ENCODE results near the gene RCBTB2. TPM values are rescaled to one million over a fixed set of nuclear protein-coding genes. Genes with fewer than 3 reads are reported as not detected.

Gene RCBTB2
- total RNA-seq, 2 experiments from 2014 or later, result 1.6 to 2.2 TPM

DNA sequence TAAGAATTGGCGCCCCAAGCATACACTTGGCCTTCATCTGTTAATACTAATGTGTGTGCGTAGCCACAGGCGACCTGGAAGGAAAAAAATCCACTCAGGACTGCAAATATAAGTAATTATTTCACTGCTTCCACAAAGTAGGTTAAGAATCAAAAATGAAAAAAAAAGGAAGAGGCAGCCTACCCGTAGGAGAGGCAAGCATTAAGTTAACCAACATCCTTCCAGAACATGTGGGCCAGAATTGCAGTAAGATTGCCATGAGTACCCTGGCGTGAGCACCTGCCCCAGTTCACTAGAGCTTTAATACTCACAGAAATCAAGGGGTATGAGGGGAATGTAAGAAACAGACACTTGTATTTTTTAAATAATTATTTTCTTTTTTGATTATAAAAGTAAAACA, 22.2 kb downstream of the RCBTB2 start:
- TF ChIP-seq, protein P1, sequence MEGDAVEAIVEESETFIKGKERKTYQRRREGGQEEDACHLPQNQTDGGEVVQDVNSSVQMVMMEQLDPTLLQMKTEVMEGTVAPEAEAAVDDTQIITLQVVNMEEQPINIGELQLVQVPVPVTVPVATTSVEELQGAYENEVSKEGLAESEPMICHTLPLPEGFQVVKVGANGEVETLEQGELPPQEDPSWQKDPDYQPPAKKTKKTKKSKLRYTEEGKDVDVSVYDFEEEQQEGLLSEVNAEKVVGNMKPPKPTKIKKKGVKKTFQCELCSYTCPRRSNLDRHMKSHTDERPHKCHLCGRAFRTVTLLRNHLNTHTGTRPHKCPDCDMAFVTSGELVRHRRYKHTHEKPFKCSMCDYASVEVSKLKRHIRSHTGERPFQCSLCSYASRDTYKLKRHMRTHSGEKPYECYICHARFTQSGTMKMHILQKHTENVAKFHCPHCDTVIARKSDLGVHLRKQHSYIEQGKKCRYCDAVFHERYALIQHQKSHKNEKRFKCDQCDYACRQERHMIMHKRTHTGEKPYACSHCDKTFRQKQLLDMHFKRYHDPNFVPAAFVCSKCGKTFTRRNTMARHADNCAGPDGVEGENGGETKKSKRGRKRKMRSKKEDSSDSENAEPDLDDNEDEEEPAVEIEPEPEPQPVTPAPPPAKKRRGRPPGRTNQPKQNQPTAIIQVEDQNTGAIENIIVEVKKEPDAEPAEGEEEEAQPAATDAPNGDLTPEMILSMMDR (IDR thresholded peaks at IDR 0.05), result no peak
- Mint-ChIP-seq H3K36me3 (ENCODE audit: low read depth) (no peaks in the 10 kb centered on the region), H3K9me3 (no peaks in the 10 kb centered on the region), H3K4me3 (no peak overlapping the region), H3K27me3 (no peaks in the 10 kb centered on the region), H3K27ac (no peak overlapping the region), H3K4me1 (ENCODE audit: low read depth) (peaks cover 13% of the 10 kb centered on the region)
- POLR2A ChIA-PET, result no interaction called here
- intact Hi-C loops (cut with micrococcal nuclease), result no loop called here
- CTCF ChIA-PET, result no interaction called here
- ATAC-seq (no peak), DNase-seq (no peak)

- TF ChIP-seq, protein P1 (IDR thresholded peaks at IDR 0.05), result no peak
- intact Hi-C loops (cut with micrococcal nuclease), result loop anchor here (10.0 kb wide), 1 partner anchor 273 kb away; the partner anchor contains the start of gene ITM2B
- peaks cover 3% of the 10 kb centered on the region for H3K9me3 Mint-ChIP-seq
- H3K4me1 Mint-ChIP-seq (ENCODE audit: low read depth), result peaks cover 32% of the 10 kb centered on the region
- ChIA-PET POLR2A (no interaction called here), CTCF (interaction anchor here (1.0 to 1.2 kb wide), 2 partner anchors 9 to 49 kb away, joined by 3 read pairs; no protein-coding TSS in a partner anchor)
- no peak overlapping the region for H3K4me3 Mint-ChIP-seq
- H3K27me3 Mint-ChIP-seq, result no peaks in the 10 kb centered on the region
- no peak for DNase-seq
- ATAC-seq, result no peak
- H3K36me3 Mint-ChIP-seq (ENCODE audit: low read depth), result no peaks in the 10 kb centered on the region
- no peak overlapping the region for H3K27ac Mint-ChIP-seq
These were observed 24.9 kb downstream of the RCBTB2 start for GRCh38 chr13:48508011-48508410.

GRCh38 chr13:48507021-48507420, 25.9 kb downstream of the RCBTB2 start:
- ChIA-PET CTCF (interaction anchor here (0.8 to 1.0 kb wide), 3 partner anchors 18 to 74 kb away, joined by 3 read pairs; no protein-coding TSS in a partner anchor), POLR2A (interaction anchor here (1.2 to 2.0 kb wide), 2 partner anchors 9 to 25 kb away, joined by 4 to 6 read pairs; partner anchors contain the start of gene RCBTB2)
- Mint-ChIP-seq H3K27me3 (no peaks in the 10 kb centered on the region), H3K9me3 (peaks cover 3% of the 10 kb centered on the region), H3K27ac (no peak overlapping the region), H3K4me1 (ENCODE audit: low read depth) (peaks cover 32% of the 10 kb centered on the region), H3K4me3 (no peak overlapping the region), H3K36me3 (ENCODE audit: low read depth) (no peaks in the 10 kb centered on the region)
- ATAC-seq (no peak), DNase-seq (no peak)
- intact Hi-C loops (cut with micrococcal nuclease), result loop anchor here (10.0 kb wide), 1 partner anchor 272 kb away; the partner anchor contains the start of gene ITM2B
- TF ChIP-seq, protein P1 (IDR thresholded peaks at IDR 0.05), result no peak

DNA sequence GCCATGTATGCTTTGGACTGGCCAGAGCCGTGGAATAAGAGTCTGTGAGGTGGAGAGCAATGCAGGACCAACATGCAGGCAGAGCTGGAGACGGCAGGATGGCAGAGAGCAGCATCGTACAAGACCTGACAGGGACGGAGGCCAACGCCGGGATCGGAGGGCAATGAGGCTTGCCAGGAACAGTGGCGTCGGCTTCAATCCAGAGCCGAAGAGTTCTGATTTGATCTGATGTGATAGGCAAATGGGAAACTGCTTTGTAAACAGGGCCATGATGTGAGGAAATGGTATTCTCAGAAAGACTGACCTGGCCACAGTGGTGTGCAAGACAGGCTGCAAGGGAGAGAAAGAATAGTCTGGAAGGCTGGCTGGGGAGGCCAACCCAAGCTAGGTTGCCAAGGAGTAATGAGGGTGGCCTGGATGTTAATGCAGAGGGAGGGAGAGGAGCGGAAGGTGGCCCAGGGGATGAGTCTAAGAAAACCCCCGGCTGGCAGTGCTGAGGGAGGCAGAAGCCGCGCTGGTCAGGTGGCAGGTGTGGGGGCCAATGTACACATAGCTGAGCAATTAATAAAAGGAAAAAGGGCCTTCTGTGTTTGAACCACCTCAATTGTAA, 26.7 kb downstream of the RCBTB2 start:
- intact Hi-C loops (cut with micrococcal nuclease), result loop anchor here (10.0 kb wide), 1 partner anchor 271 kb away; the partner anchor contains the start of gene ITM2B
- Mint-ChIP-seq H3K4me3 (no peak overlapping the region), H3K27ac (peak overlapping the region; percentile 92), H3K4me1 (ENCODE audit: low read depth) (peaks cover 32% of the 10 kb centered on the region), H3K9me3 (peaks cover 3% of the 10 kb centered on the region), H3K27me3 (no peaks in the 10 kb centered on the region), H3K36me3 (ENCODE audit: low read depth) (no peaks in the 10 kb centered on the region)
- ATAC-seq (peak; percentile 3), DNase-seq (no peak)
- ChIA-PET CTCF (interaction anchor here (0.7 to 1.7 kb wide), 5 partner anchors 11 to 27 kb away, joined by 3 to 6 read pairs (median 4); partner anchors contain the start of gene RCBTB2), POLR2A (interaction anchor here (0.9 to 2.0 kb wide), 4 partner anchors 10 to 26 kb away, joined by 3 to 8 read pairs (median 4); partner anchors contain the start of gene RCBTB2)
- TF ChIP-seq, protein P1 (IDR thresholded peaks at IDR 0.05), result no peak

- CTCF ChIA-PET, result interaction anchor here (0.7 to 2.0 kb wide), 6 partner anchors 12 to 31 kb away, joined by 3 to 6 read pairs (median 4); partner anchors contain the start of gene RCBTB2
- intact Hi-C loops (cut with micrococcal nuclease), result loop anchor here (2.0 to 10.0 kb wide), 2 partner anchors 57 to 271 kb away; partner anchors contain the start of gene ITM2B
- no peaks in the 10 kb centered on the region for H3K36me3 Mint-ChIP-seq (ENCODE audit: low read depth)
- peak overlapping the region; percentile 39 for H3K4me3 Mint-ChIP-seq
- TF ChIP-seq, protein P1 (IDR thresholded peaks at IDR 0.05), result no peak
- POLR2A ChIA-PET, result interaction anchor here (0.9 to 2.0 kb wide), 5 partner anchors 9 to 27 kb away, joined by 3 to 8 read pairs (median 5); partner anchors contain the start of gene RCBTB2
- peak overlapping the region; percentile 92 for H3K27ac Mint-ChIP-seq
- peaks cover 3% of the 10 kb centered on the region for H3K9me3 Mint-ChIP-seq
- no peaks in the 10 kb centered on the region for H3K27me3 Mint-ChIP-seq
- DNase-seq, result peak; percentile 68
- peaks cover 34% of the 10 kb centered on the region for H3K4me1 Mint-ChIP-seq (ENCODE audit: low read depth)
- peak; percentile 76 for ATAC-seq
These were observed 27.2 kb downstream of the RCBTB2 start for GRCh38 chr13:48505597-48506091.

All from activated CD8-positive, alpha-beta T cell treated with anti-CD3 and anti-CD28 coated beads for 36 hours (primary cell).